Liver (tissue), 3 donors: ENCODE data around the gene P4HTM.

ENCODE experiments used
- CTCF ChIP-seq: fragments of 150-350 bp; IDR thresholded peaks from 2 replicates; pipeline ENCODE4 v1.5.1; 2017; ENCODE audit warnings: improper control_type of control experiment, low read depth, low read length; ENCODE audit not compliant: missing input control
- FOXA1 ChIP-seq: IDR thresholded peaks from 2 replicates; pipeline ENCODE4 v1.6.1; 2016; ENCODE audit warnings: antibody characterized with exemption
- GABPA ChIP-seq, 2 donors: IDR thresholded peaks in 1 of 2; conservative IDR thresholded peaks in 1 of 2; 2 replicates each; pipeline ENCODE4 v1.6.1; 2016; ENCODE audit warnings: antibody characterized with exemption in 2 of 2, mild to moderate bottlenecking in 1 of 2, moderate library complexity in 1 of 2
- JUND ChIP-seq, 2 donors: IDR thresholded peaks; 2 replicates each; pipeline ENCODE4 v1.6.1; 2016; ENCODE audit warnings: antibody characterized with exemption in 2 of 2
- RAD21 ChIP-seq, 2 donors: IDR thresholded peaks; 2 replicates each; pipeline ENCODE4 v1.6.1; 2016; ENCODE audit warnings: antibody characterized with exemption in 2 of 2, mild to moderate bottlenecking in 2 of 2
- SP1 ChIP-seq: IDR thresholded peaks from 2 replicates; pipeline ENCODE4 v1.6.1; 2018; ENCODE audit warnings: antibody characterized with exemption, mild to moderate bottlenecking
- TAF1 ChIP-seq: conservative IDR thresholded peaks from 2 replicates; pipeline ENCODE4 v1.6.1; 2016; ENCODE audit warnings: antibody characterized with exemption, mild to moderate bottlenecking
- YY1 ChIP-seq: IDR thresholded peaks from 2 replicates; pipeline ENCODE4 v1.6.1; 2016; ENCODE audit warnings: antibody characterized with exemption, mild to moderate bottlenecking
- TF ChIP-seq, protein P1 (sequence below): IDR thresholded peaks from 2 replicates; pipeline ENCODE4 v1.6.1; 2016; ENCODE audit warnings: antibody characterized with exemption, mild to moderate bottlenecking
- donor health status: healthy.
- donor health status: healthy.

GRCh38 chr3:49025005-49025792 lies 35.2 kb downstream of the P4HTM start:
- TF ChIP-seq, protein P1, sequence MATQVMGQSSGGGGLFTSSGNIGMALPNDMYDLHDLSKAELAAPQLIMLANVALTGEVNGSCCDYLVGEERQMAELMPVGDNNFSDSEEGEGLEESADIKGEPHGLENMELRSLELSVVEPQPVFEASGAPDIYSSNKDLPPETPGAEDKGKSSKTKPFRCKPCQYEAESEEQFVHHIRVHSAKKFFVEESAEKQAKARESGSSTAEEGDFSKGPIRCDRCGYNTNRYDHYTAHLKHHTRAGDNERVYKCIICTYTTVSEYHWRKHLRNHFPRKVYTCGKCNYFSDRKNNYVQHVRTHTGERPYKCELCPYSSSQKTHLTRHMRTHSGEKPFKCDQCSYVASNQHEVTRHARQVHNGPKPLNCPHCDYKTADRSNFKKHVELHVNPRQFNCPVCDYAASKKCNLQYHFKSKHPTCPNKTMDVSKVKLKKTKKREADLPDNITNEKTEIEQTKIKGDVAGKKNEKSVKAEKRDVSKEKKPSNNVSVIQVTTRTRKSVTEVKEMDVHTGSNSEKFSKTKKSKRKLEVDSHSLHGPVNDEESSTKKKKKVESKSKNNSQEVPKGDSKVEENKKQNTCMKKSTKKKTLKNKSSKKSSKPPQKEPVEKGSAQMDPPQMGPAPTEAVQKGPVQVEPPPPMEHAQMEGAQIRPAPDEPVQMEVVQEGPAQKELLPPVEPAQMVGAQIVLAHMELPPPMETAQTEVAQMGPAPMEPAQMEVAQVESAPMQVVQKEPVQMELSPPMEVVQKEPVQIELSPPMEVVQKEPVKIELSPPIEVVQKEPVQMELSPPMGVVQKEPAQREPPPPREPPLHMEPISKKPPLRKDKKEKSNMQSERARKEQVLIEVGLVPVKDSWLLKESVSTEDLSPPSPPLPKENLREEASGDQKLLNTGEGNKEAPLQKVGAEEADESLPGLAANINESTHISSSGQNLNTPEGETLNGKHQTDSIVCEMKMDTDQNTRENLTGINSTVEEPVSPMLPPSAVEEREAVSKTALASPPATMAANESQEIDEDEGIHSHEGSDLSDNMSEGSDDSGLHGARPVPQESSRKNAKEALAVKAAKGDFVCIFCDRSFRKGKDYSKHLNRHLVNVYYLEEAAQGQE, result no peak
- TF ChIP-seq CTCF (no peak), TAF1 (no peak), JUND (IDR thresholded peaks at IDR 0.05) (no peak), GABPA (IDR thresholded peaks at IDR 0.05 in 1 of 2, conservative IDR thresholded peaks at IDR 0.05 in 1 of 2) (no peak), YY1 (no peak), RAD21 (IDR thresholded peaks at IDR 0.05) (no peak), FOXA1 (no peak), SP1 (no peak)
